Measurements from ENCODE around the gene TOM1L2.

The TOM1L2 gene

GRCh38 chr17:17836250-17836817 is 135.9 kb downstream of the TOM1L2 start:
- Histone ChIP-seq H3K9me2 (replicated peaks; ENCODE audit: control insufficient read depth, low read length) (no peaks in the 10 kb centered on the region), H4K20me1 (ENCODE audit: control insufficient read depth, insufficient read depth, low read depth, low read length) (peaks cover 8% of the 10 kb centered on the region; the same call in 1 of the 2 replicates), H3K4me1 (ENCODE audit: control insufficient read depth, low read length) (peaks cover 79% of the 10 kb centered on the region), H3K27me3 (ENCODE audit: control insufficient read depth, low read length) (no peaks in the 10 kb centered on the region), H3K36me3 (ENCODE audit: control insufficient read depth, low read length) (peaks cover 45% of the 10 kb centered on the region), H3F3A (ENCODE audit: control insufficient read depth, insufficient read depth) (peaks cover 21% of the 10 kb centered on the region), H3K4me3 (ENCODE audit: low read length) (peak overlapping the region; percentile 97), H3K79me2 (ENCODE audit: control insufficient read depth, low read length) (peaks cover 69% of the 10 kb centered on the region), H3K4me2 (ENCODE audit: low read length) (peak overlapping the region; percentile 99), H3K27ac (ENCODE audit: low read depth, low read length) (peak overlapping the region; percentile 81), H3K9me3 (ENCODE audit: control insufficient read depth, insufficient read depth, low read length) (no peaks in the 10 kb centered on the region)
- no peak for TF ChIP-seq EZH2phosphoT487 (IDR thresholded peaks at IDR 0.05; ENCODE audit: borderline replicate concordance, low read length)
- TF ChIP-seq, protein P1, sequence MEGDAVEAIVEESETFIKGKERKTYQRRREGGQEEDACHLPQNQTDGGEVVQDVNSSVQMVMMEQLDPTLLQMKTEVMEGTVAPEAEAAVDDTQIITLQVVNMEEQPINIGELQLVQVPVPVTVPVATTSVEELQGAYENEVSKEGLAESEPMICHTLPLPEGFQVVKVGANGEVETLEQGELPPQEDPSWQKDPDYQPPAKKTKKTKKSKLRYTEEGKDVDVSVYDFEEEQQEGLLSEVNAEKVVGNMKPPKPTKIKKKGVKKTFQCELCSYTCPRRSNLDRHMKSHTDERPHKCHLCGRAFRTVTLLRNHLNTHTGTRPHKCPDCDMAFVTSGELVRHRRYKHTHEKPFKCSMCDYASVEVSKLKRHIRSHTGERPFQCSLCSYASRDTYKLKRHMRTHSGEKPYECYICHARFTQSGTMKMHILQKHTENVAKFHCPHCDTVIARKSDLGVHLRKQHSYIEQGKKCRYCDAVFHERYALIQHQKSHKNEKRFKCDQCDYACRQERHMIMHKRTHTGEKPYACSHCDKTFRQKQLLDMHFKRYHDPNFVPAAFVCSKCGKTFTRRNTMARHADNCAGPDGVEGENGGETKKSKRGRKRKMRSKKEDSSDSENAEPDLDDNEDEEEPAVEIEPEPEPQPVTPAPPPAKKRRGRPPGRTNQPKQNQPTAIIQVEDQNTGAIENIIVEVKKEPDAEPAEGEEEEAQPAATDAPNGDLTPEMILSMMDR (IDR thresholded peaks at IDR 0.05; ENCODE audit: low read depth, low read length, poor library complexity, severe bottlenecking), result peak; percentile 15

DNA sequence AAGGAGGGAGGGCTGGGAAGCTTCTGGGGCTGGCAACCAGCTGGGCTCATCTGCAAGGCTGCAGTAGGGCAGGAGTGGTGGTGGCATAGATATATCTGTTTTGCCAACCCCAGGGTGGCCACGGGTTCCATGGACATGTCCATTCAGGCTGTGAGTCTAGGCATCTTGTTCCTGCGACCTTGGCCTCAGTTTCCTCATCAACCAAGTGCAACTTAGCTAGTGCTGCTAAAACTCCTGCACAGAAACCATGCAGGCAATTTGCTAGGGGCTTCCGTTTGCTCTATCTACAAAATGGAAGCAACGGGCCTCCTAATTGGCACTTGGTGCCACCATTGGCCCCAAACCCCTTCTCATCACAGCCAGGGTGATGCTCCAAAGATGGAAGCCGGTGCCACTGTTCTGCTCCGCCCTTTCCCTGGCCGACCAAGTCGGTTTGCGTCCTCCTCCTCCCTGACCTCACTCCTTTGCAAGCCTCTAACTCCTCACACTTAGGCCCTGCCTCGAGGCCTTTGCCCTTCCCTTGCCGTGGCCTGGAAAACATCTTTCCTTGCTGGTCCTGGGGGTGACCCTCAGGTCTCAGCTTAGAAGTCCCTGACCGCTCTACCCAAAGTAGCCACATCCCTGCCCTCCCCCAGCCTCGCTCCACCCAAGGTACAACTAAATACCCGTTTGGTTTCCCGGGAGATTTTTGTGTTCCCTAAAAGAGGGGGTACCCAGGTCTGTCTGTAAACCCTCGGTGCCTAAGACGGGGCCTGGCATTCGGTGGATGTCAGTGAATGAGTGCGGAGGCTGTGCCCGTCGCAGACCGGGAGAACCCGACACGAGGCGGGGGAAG is 136.6 kb downstream of the TOM1L2 start:
- no peak for TF ChIP-seq EZH2phosphoT487 (IDR thresholded peaks at IDR 0.05; ENCODE audit: borderline replicate concordance, low read length)
- TF ChIP-seq, protein P1 (IDR thresholded peaks at IDR 0.05; ENCODE audit: low read depth, low read length, poor library complexity, severe bottlenecking), result no peak
- Histone ChIP-seq H3K9me2 (replicated peaks; ENCODE audit: control insufficient read depth, low read length) (no peaks in the 10 kb centered on the region), H4K20me1 (ENCODE audit: control insufficient read depth, insufficient read depth, low read depth, low read length) (peaks cover 8% of the 10 kb centered on the region; the same call in 1 of the 2 replicates), H3K36me3 (ENCODE audit: control insufficient read depth, low read length) (peaks cover 52% of the 10 kb centered on the region), H3K27ac (ENCODE audit: low read depth, low read length) (peak overlapping the region; percentile 81), H3K79me2 (ENCODE audit: control insufficient read depth, low read length) (peaks cover 76% of the 10 kb centered on the region), H3K4me2 (ENCODE audit: low read length) (peak overlapping the region; percentile 99), H3K9me3 (ENCODE audit: control insufficient read depth, insufficient read depth, low read length) (no peaks in the 10 kb centered on the region), H3K4me3 (ENCODE audit: low read length) (peak overlapping the region; percentile 97), H3F3A (ENCODE audit: control insufficient read depth, insufficient read depth) (peaks cover 21% of the 10 kb centered on the region), H3K27me3 (ENCODE audit: control insufficient read depth, low read length) (no peaks in the 10 kb centered on the region), H3K4me1 (ENCODE audit: control insufficient read depth, low read length) (peaks cover 72% of the 10 kb centered on the region)

GRCh38 chr17:17834974-17835373 is 137.2 kb downstream of the TOM1L2 start:
- H3K27ac ChIP-seq (ENCODE audit: low read depth, low read length), result peak overlapping the region; percentile 81
- H3K4me3 ChIP-seq (ENCODE audit: low read length), result peak overlapping the region; percentile 97
- peaks cover 82% of the 10 kb centered on the region for H3K79me2 ChIP-seq (ENCODE audit: control insufficient read depth, low read length)
- TF ChIP-seq, protein P1 (IDR thresholded peaks at IDR 0.05; ENCODE audit: low read depth, low read length, poor library complexity, severe bottlenecking), result no peak
- TF ChIP-seq EZH2phosphoT487 (IDR thresholded peaks at IDR 0.05; ENCODE audit: borderline replicate concordance, low read length), result no peak
- H3K9me2 ChIP-seq (replicated peaks; ENCODE audit: control insufficient read depth, low read length), result no peaks in the 10 kb centered on the region
- peaks cover 58% of the 10 kb centered on the region for H3K36me3 ChIP-seq (ENCODE audit: control insufficient read depth, low read length)
- H3K9me3 ChIP-seq (ENCODE audit: control insufficient read depth, insufficient read depth, low read length), result no peaks in the 10 kb centered on the region
- H3K27me3 ChIP-seq (ENCODE audit: control insufficient read depth, low read length), result no peaks in the 10 kb centered on the region
- peak overlapping the region; percentile 99 for H3K4me2 ChIP-seq (ENCODE audit: low read length)
- H3F3A ChIP-seq (ENCODE audit: control insufficient read depth, insufficient read depth), result peaks cover 21% of the 10 kb centered on the region
- H4K20me1 ChIP-seq (ENCODE audit: control insufficient read depth, insufficient read depth, low read depth, low read length), result peaks cover 8% of the 10 kb centered on the region; the same call in 1 of the 2 replicates
- H3K4me1 ChIP-seq (ENCODE audit: control insufficient read depth, low read length), result peaks cover 67% of the 10 kb centered on the region
